Breast epithelium (tissue), 4 donors: ENCODE measurements around the gene RTL5. TPM values are rescaled to one million over a fixed set of nuclear protein-coding genes. Genes with fewer than 3 reads are reported as not detected.

Experiments
- DNase-seq, 2 donors: peaks; one replicate each; pipeline ENCODE4 v3.0.0-alpha.2; 2019; ENCODE audit warnings: low spot score in 2 of 2
- H3K27ac ChIP-seq, 2 donors: fragments of 200-600 bp; sonication (generic) in 1 of 2; one replicate each; pipeline ENCODE4 v1.5.1; 2016 to 2019; ENCODE audit warnings: mild to moderate bottlenecking in 1 of 2
- H3K27me3 ChIP-seq, 2 donors: fragments of 200-600 bp; sonication (generic) in 1 of 2; one replicate each; pipeline versions ENCODE4 v1.5.1 to v1.6.0; 2017 to 2019; ENCODE audit warnings: control low read depth in 1 of 2, mild to moderate bottlenecking in 1 of 2
- H3K36me3 ChIP-seq: fragments of 200-600 bp; one replicate; pipeline ENCODE4 v1.5.1; 2019
- H3K4me1 ChIP-seq, 2 donors: fragments of 200-600 bp; sonication (generic); one replicate each; pipeline ENCODE4 v1.5.1; 2016 to 2019; ENCODE audit warnings: control low read depth in 1 of 2
- H3K4me3 ChIP-seq, 3 donors: fragments of 200-600 bp; sonication (generic); 1 replicate in 2 of 3; 2 replicates in 1 of 3; pipeline ENCODE4 v1.5.1; 2016 to 2019; ENCODE audit warnings: mild to moderate bottlenecking in 3 of 3, moderate library complexity in 2 of 3
- H3K9me3 ChIP-seq, 2 donors: fragments of 200-600 bp; sonication (generic) in 1 of 2; one replicate each; pipeline ENCODE4 v1.5.1; 2016 to 2019; ENCODE audit warnings: control low read depth in 1 of 2
- POLR2A ChIP-seq: fragments of 450-650 bp; IDR thresholded peaks from one replicate; pipeline ENCODE4 v1.6.1; 2016; ENCODE audit warnings: antibody characterized with exemption, mild to moderate bottlenecking, moderate library complexity
- POLR2AphosphoS5 ChIP-seq, 3 donors: sonication (generic); formaldehyde crosslinking; IDR thresholded peaks; one replicate each; pipeline ENCODE4 v1.6.1; 2017; ENCODE audit warnings: antibody characterized with exemption in 3 of 3
- intact Hi-C: fragments of 100-400 bp; cut with DNase I; formaldehyde crosslinking; loops from one replicate; pipeline ENCODE4 v1.15.1; 2023; ENCODE audit warnings: low total_unique reads
- total RNA-seq, 3 donors: library from RNA; depleted of rRNA; stranded (reverse); fragments of >200 nt; gene quantifications; one replicate each; pipeline ENCODE4 v1.1.0, GENCODE V29; 2016
- TF ChIP-seq, protein P1 (sequence below), 3 donors: fragments of 450-650 bp; IDR thresholded peaks; one replicate each; pipeline ENCODE4 v1.5.1; 2016 to 2017; ENCODE audit warnings: antibody characterized with exemption in 3 of 3, mild to moderate bottlenecking in 3 of 3, moderate library complexity in 3 of 3

Gene RTL5
- total RNA-seq, 3 donors from 2014 or later, result 3.3 to 5.0 (median 5.0) TPM

DNA sequence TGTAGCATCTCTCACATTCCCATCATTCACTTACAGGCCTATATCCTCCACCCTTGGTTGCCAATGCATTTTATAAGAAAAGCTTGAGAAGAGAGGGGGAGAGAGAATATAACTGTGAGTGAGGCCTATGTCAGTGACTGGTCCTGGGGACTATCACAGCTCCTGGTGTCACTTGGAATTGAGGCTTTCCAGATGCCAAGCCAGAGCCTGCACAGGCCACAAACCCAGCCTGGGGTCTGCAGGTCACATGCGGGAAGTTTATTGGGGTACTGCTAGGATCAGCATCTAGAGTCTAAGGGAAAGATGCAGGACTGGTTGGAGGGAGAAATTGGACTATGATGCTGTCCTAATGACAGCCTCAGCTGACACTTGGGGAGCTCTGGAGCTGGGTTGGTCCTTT lies 47.6 kb downstream of the RTL5 start:
- TF ChIP-seq, protein P1, sequence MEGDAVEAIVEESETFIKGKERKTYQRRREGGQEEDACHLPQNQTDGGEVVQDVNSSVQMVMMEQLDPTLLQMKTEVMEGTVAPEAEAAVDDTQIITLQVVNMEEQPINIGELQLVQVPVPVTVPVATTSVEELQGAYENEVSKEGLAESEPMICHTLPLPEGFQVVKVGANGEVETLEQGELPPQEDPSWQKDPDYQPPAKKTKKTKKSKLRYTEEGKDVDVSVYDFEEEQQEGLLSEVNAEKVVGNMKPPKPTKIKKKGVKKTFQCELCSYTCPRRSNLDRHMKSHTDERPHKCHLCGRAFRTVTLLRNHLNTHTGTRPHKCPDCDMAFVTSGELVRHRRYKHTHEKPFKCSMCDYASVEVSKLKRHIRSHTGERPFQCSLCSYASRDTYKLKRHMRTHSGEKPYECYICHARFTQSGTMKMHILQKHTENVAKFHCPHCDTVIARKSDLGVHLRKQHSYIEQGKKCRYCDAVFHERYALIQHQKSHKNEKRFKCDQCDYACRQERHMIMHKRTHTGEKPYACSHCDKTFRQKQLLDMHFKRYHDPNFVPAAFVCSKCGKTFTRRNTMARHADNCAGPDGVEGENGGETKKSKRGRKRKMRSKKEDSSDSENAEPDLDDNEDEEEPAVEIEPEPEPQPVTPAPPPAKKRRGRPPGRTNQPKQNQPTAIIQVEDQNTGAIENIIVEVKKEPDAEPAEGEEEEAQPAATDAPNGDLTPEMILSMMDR (IDR thresholded peaks at IDR 0.05), result no peak
- TF ChIP-seq POLR2AphosphoS5 (IDR thresholded peaks at IDR 0.05), result no peak
- TF ChIP-seq POLR2A, result no peak

DNA sequence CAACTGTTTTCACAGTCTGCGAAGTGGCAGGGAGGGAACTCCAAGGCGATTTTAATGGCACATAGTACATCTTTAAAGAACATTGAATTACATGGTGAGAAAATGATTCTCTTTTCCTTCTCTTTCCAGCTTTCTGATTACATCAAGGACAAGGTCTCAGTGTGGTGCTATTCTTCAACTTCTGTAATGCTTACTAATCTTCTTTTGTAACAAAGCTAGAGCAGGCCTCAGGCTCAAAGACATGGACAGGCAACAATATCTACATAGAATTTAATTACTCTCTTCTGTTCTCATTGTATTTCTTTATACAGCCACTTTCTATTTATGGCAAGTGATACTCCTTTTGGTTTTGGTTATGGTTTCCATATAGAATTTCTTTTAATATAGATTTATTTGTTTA lies 48.4 kb downstream of the RTL5 start:
- H3K9me3 ChIP-seq, result no peaks in the 10 kb centered on the region
- no peaks in the 10 kb centered on the region for H3K4me1 ChIP-seq
- TF ChIP-seq, protein P1 (IDR thresholded peaks at IDR 0.05), result no peak
- TF ChIP-seq POLR2A (no peak), POLR2AphosphoS5 (IDR thresholded peaks at IDR 0.05) (no peak)
- no peaks in the 10 kb centered on the region for H3K36me3 ChIP-seq
- intact Hi-C loops, result no loop called here
- H3K4me3 ChIP-seq, result no peak overlapping the region
- peaks cover 0 to 41% of the 10 kb centered on the region in 2 donors for H3K27me3 ChIP-seq
- H3K27ac ChIP-seq, result no peak overlapping the region
- DNase-seq, result no peak

More for the DNA sequence above, 47.6 kb downstream of the RTL5 start:
- no peak for DNase-seq
- intact Hi-C loops, result no loop called here
- Histone ChIP-seq H3K27ac (no peak overlapping the region), H3K4me3 (no peak overlapping the region), H3K9me3 (no peaks in the 10 kb centered on the region), H3K27me3 (peaks cover 0 to 35% of the 10 kb centered on the region in 2 donors), H3K4me1 (no peaks in the 10 kb centered on the region), H3K36me3 (no peaks in the 10 kb centered on the region)

DNA sequence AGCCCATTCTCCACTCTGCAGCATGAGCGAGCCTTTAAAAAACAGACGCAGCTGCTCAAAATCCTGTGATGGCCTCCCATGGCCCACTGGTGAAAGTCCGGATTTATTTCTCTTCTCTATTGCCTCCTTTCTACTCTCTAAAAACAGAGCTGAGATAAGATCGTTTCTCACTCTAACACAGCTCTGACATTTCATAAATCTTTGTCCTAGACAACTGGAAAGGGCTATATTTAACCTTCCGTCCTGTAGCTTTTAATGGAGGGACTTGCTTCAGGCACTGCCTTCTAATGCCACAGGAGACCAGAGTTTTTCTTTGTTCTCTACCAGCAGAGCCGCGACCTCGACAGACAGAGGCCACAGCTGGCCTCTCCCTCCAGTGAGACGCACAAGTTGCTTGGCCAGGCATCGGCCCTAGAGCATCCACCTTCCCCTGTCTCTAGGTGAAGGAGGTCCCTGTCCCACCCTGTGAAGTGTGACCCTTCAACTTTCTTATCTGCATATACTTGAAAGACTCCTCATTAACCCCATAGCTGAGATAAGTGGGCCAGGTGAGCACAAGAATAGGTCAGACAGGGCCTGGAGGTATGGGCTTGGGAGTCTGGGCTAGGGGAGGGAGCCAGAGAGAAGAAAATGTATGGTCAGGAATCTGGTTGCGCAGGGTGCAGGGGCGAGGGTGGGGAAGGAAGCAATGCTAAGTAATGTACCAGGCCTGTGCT lies 50.0 kb downstream of the RTL5 start:
- no peak overlapping the region for H3K4me3 ChIP-seq
- no peak for DNase-seq
- no peaks in the 10 kb centered on the region for H3K4me1 ChIP-seq
- intact Hi-C loops, result no loop called here
- TF ChIP-seq, protein P1 (IDR thresholded peaks at IDR 0.05), result no peak
- TF ChIP-seq POLR2A (no peak), POLR2AphosphoS5 (IDR thresholded peaks at IDR 0.05) (no peak)
- H3K27ac ChIP-seq, result peak overlapping the region in 1 of 2 donors; percentile 25
- no peaks in the 10 kb centered on the region for H3K36me3 ChIP-seq
- no peaks in the 10 kb centered on the region for H3K9me3 ChIP-seq
- peaks cover 0 to 54% of the 10 kb centered on the region in 2 donors for H3K27me3 ChIP-seq

DNA sequence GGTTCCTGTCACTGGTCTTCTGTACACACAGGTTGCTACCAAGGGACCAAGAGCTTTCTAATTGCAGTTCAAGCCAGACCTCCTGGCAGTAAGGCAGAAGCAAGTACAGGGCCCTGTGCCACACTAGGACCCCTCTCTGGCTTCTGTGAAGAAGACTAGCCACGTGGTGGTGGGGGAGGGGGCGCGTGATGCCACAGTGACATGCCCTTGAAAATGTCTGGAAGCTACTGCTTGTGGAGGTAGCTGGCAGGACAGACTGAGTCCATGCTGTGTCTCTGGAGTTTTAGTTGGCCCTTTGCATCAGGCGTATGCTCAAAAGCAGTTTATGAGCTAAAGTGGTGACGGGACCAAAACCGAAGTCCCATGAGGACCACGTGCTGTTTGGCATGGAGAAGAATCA lies 50.9 kb downstream of the RTL5 start:
- Histone ChIP-seq H3K27ac (no peak overlapping the region), H3K36me3 (no peaks in the 10 kb centered on the region), H3K27me3 (peaks cover 0 to 55% of the 10 kb centered on the region in 2 donors), H3K4me3 (peak overlapping the region in 2 of 3 donors; percentile 15 to 18), H3K9me3 (no peaks in the 10 kb centered on the region), H3K4me1 (no peaks in the 10 kb centered on the region)
- TF ChIP-seq POLR2A (no peak), POLR2AphosphoS5 (IDR thresholded peaks at IDR 0.05) (no peak)
- TF ChIP-seq, protein P1 (IDR thresholded peaks at IDR 0.05), result no peak
- no peak for DNase-seq
- intact Hi-C loops, result no loop called here

DNA sequence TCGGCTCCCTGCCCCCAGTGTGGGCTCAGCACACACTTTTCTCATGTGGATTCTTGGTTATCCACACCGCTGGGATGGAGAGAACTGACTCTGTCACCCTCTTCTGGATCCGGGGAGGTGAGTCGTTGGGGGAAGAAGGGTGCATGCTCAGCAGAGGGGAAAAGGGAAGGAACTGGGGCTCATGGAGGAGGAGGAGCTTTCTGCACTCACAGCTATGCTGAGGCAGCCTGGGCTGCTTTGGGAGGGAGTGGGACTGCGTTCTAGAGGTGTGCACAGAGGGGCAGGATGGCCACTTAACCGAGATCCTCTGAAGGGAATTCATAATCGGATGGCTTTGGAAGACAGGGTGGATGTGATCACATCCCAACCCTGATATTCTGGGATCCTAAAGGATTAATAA lies 51.6 kb downstream of the RTL5 start:
- Histone ChIP-seq H3K36me3 (no peaks in the 10 kb centered on the region), H3K27me3 (peaks cover 0 to 57% of the 10 kb centered on the region in 2 donors), H3K4me3 (peak overlapping the region in 2 of 3 donors; percentile 15 to 18), H3K27ac (peak overlapping the region in 1 of 2 donors; percentile 23), H3K9me3 (no peaks in the 10 kb centered on the region), H3K4me1 (no peaks in the 10 kb centered on the region)
- intact Hi-C loops, result no loop called here
- DNase-seq, result no peak
- no peak for TF ChIP-seq POLR2A
- no peak for TF ChIP-seq POLR2AphosphoS5 (IDR thresholded peaks at IDR 0.05)
- TF ChIP-seq, protein P1 (IDR thresholded peaks at IDR 0.05), result no peak
